NCI-H526 treated with DMSO at 0.1 percent for 48 hours (cell line): ENCODE measurements around the gene SERTAD2.

Experiments
- DNase-seq: peaks from one replicate; lab custom pipeline; 2025; lab: John Stamatoyannopoulos, UW

SERTAD2 gene

GRCh38 chr2:64581777-64582539, 71.8 kb downstream of the SERTAD2 start:
- no peak for DNase-seq
